A549 (cell line): ENCODE data around the gene CRYBG3.

Experiments used
- BHLHE40 ChIP-seq: IDR thresholded peaks from 2 replicates; pipeline ENCODE4 v1.6.1; 2012; ENCODE audit warnings: low read depth, low read length, inconsistent platforms
- EHMT2 ChIP-seq: fragments of 200-600 bp; sonication (generic); IDR thresholded peaks from 2 replicates; pipeline ENCODE4 v1.6.1; 2016; ENCODE audit warnings: antibody characterized with exemption, low read depth, mild to moderate bottlenecking, moderate library complexity
- EP300 ChIP-seq, 2 experiments: fragments of >200 bp; sonication (Bioruptor Twin); formaldehyde crosslinking; IDR thresholded peaks; 2 replicates in 1 of 2; 3 replicates in 1 of 2; pipeline ENCODE4 v1.6.1; 2016 to 2017
- HDAC2 ChIP-seq: fragments of 200-600 bp; sonication (generic); IDR thresholded peaks from 2 replicates; pipeline ENCODE4 v1.6.1; 2016
- POLR2A ChIP-seq: IDR thresholded peaks from 2 replicates; pipeline ENCODE4 v1.6.1; 2012; ENCODE audit warnings: mild to moderate bottlenecking, low read length
- TFCP2L1 ChIP-seq: fragments of 250-450 bp; sonication (Bioruptor Pico); IDR thresholded peaks from 2 replicates; pipeline ENCODE4 v1.5.0; 2021; ENCODE audit warnings: mild to moderate bottlenecking
- TF ChIP-seq, protein P1 (sequence below): fragments of >200 bp; sonication (Bioruptor Twin); formaldehyde crosslinking; IDR thresholded peaks from 3 replicates; pipeline ENCODE4 v1.5.1; 2016
- TF ChIP-seq, protein P2 (sequence below): fragments of 450-650 bp; IDR thresholded peaks from 2 replicates; pipeline ENCODE4 v1.6.1; 2014; ENCODE audit warnings: antibody characterized with exemption
- TF ChIP-seq, protein P3 (sequence below): fragments of >200 bp; sonication (Bioruptor Twin); formaldehyde crosslinking; IDR thresholded peaks from 3 replicates; pipeline ENCODE4 v1.6.1; 2016

DNA sequence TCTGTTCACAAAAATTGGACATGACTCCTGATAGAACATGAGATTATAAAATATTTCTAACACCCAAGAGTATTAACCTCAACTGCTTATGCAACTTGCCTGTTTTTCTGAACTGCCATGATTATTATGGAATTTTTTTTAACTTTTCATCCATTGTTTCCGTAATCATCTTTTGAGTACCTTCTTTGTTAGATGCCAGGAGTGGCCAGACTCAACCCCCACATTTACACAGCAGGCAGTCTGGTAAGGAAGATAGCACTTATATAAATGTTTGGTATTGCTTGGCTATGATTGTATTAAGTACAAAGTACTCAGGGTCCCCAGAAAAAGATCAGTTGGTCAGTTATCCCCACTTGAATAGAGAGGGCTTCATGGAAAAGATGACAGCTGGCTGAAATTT lies 74.3 kb downstream of the CRYBG3 start:
- no peak for TF ChIP-seq EP300 (IDR thresholded peaks at IDR 0.05)
- TF ChIP-seq, protein P1, sequence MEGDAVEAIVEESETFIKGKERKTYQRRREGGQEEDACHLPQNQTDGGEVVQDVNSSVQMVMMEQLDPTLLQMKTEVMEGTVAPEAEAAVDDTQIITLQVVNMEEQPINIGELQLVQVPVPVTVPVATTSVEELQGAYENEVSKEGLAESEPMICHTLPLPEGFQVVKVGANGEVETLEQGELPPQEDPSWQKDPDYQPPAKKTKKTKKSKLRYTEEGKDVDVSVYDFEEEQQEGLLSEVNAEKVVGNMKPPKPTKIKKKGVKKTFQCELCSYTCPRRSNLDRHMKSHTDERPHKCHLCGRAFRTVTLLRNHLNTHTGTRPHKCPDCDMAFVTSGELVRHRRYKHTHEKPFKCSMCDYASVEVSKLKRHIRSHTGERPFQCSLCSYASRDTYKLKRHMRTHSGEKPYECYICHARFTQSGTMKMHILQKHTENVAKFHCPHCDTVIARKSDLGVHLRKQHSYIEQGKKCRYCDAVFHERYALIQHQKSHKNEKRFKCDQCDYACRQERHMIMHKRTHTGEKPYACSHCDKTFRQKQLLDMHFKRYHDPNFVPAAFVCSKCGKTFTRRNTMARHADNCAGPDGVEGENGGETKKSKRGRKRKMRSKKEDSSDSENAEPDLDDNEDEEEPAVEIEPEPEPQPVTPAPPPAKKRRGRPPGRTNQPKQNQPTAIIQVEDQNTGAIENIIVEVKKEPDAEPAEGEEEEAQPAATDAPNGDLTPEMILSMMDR, result no peak
- TF ChIP-seq POLR2A, result no peak
- TF ChIP-seq, protein P2, sequence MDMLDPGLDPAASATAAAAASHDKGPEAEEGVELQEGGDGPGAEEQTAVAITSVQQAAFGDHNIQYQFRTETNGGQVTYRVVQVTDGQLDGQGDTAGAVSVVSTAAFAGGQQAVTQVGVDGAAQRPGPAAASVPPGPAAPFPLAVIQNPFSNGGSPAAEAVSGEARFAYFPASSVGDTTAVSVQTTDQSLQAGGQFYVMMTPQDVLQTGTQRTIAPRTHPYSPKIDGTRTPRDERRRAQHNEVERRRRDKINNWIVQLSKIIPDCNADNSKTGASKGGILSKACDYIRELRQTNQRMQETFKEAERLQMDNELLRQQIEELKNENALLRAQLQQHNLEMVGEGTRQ, result no peak
- TF ChIP-seq, protein P3, sequence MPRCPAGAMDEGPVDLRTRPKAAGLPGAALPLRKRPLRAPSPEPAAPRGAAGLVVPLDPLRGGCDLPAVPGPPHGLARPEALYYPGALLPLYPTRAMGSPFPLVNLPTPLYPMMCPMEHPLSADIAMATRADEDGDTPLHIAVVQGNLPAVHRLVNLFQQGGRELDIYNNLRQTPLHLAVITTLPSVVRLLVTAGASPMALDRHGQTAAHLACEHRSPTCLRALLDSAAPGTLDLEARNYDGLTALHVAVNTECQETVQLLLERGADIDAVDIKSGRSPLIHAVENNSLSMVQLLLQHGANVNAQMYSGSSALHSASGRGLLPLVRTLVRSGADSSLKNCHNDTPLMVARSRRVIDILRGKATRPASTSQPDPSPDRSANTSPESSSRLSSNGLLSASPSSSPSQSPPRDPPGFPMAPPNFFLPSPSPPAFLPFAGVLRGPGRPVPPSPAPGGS, result no peak
- no peak for TF ChIP-seq HDAC2
- TF ChIP-seq BHLHE40, result no peak
- TF ChIP-seq TFCP2L1 (CRISPR knock-in tag), result no peak
- TF ChIP-seq EHMT2, result no peak
